ENCODE measurements around the gene SUGT1. TPM values are rescaled to one million over a fixed set of nuclear protein-coding genes. Genes with fewer than 3 reads are reported as not detected.

SUGT1 gene
- 36.3 and 37.8 TPM in 2 replicates for total RNA-seq

GRCh38 chr13:52652196-52652979, at the start of gene SUGT1:
Gene SUGT1 (plus strand): TSS chr13:52652836. CDS start chr13:52652921, 85 bp downstream.

GRCh38 chr13:52642131-52642530, 10.5 kb upstream of the SUGT1 start, which contains the start of gene HNRNPA1L2:
Gene HNRNPA1L2 (plus strand): TSS chr13:52642431. CDS start chr13:52642493, 62 bp downstream.

GRCh38 chr13:52739468-52740071, 86.9 kb downstream of the SUGT1 start, which contains the start of gene CNMD:
Gene CNMD (minus strand): TSS chr13:52739820. CDS start chr13:52739701, 119 bp downstream.

Other genes with a start within 250 kb of the SUGT1 start
- 3.9 and 9.0 TPM in 2 replicates for gene THSD1, start 246.7 kb upstream of the SUGT1 start, total RNA-seq
- 14.0 and 17.8 TPM in 2 replicates for gene VPS36, start 202.2 kb upstream of the SUGT1 start, total RNA-seq
- 3.5 and 8.7 TPM in 2 replicates for gene CKAP2, start 197.4 kb upstream of the SUGT1 start, total RNA-seq
- 3.0 and 3.3 TPM in 2 replicates for gene HNRNPA1L2, start 10.4 kb upstream of the SUGT1 start, total RNA-seq
- gene CNMD, start 87.0 kb downstream of the SUGT1 start, total RNA-seq = not detected in 2 replicates
- gene PCDH8, start 195.8 kb downstream of the SUGT1 start, total RNA-seq = not detected in 2 replicates